Endothelial cell of umbilical vein (primary cell): ENCODE results near the gene URM1. TPM values are rescaled to one million over a fixed set of nuclear protein-coding genes. Genes with fewer than 3 reads are reported as not detected.

Experiments used
- BruUV-seq: library from RNA; stranded (reverse); fragments of 400-500 nt; replicated peaks from 2 replicates; lab custom pipeline; 2021; lab: Mats Ljungman, UMichigan
- CTCF ChIA-PET: fragments of 300-600, 350-600 bp; sonication (Branson Sonifier 250); formaldehyde crosslinking; loops from one replicate; lab custom pipeline; 2021; ENCODE audit warnings: antibody characterized with exemption, inconsistent platforms; lab: Charles Lee
- POLR2A ChIA-PET: fragments of 300-600, 350-600 bp; sonication (Branson Sonifier 250); formaldehyde crosslinking; loops from one replicate; lab custom pipeline; 2021; ENCODE audit warnings: antibody characterized with exemption, inconsistent platforms; lab: Charles Lee
- DNase-seq: peaks from one replicate; pipeline ENCODE4 v3.0.0-alpha.2; 2011; ENCODE audit warnings: low read depth, low spot score
- FAIRE-seq: peaks from 2 replicates; lab custom pipeline; 2011; peaks lifted over from hg19 to GRCh38; lab: Jason Lieb, UNC
- H2AFZ ChIP-seq: 2 replicates; pipeline ENCODE4 v1.6.0; 2012; ENCODE audit warnings: low read depth, low read length, control low read depth, inconsistent platforms
- H3K27ac ChIP-seq: 2 replicates; pipeline ENCODE4 v1.5.1; 2011; ENCODE audit warnings: low read depth, mild to moderate bottlenecking, control low read depth, low read length, moderate library complexity; ENCODE audit not compliant: insufficient read depth
- H3K27me3 ChIP-seq, 2 experiments: 2 replicates each; pipeline versions ENCODE4 v1.6.0 to v1.6.1; 2011; ENCODE audit warnings: low read length in 2 of 2, mixed read lengths in 1 of 2; ENCODE audit not compliant: control insufficient read depth in 2 of 2, insufficient read depth in 2 of 2
- H3K36me3 ChIP-seq, 2 experiments: 2 replicates in 1 of 2; 3 replicates in 1 of 2; pipeline ENCODE4 v1.5.1; 2011; ENCODE audit warnings: low read length in 2 of 2, mild to moderate bottlenecking in 1 of 2, moderate library complexity in 1 of 2; ENCODE audit not compliant: control insufficient read depth in 2 of 2, insufficient read depth in 2 of 2; ENCODE audit errors: extremely low read depth in 1 of 2
- H3K4me1 ChIP-seq: 3 replicates; pipeline ENCODE4 v1.5.1; 2011; ENCODE audit warnings: mild to moderate bottlenecking, low read length; ENCODE audit not compliant: control insufficient read depth, insufficient read depth; ENCODE audit errors: extremely low read depth
- H3K4me2 ChIP-seq: 2 replicates; pipeline ENCODE4 v1.6.1; 2011; ENCODE audit warnings: low read length, control low read depth, mixed read lengths; ENCODE audit not compliant: insufficient read depth
- H3K4me3 ChIP-seq, 3 experiments: fragments of 200-600 bp in 1 of 3; sonication (generic), shearing (Covaris generic) in 1 of 3; replicated peaks in 1 of 3; 2 replicates each; pipeline ENCODE4 v1.5.1; 2011 to 2016; ENCODE audit warnings: control low read depth in 3 of 3, low read length in 3 of 3, mild to moderate bottlenecking in 2 of 3, inconsistent platforms in 1 of 3, low read depth in 1 of 3, moderate library complexity in 1 of 3; ENCODE audit not compliant: insufficient read depth in 1 of 3
- H3K79me2 ChIP-seq: 2 replicates; pipeline ENCODE4 v1.6.0; 2012; ENCODE audit warnings: low read length, inconsistent platforms; ENCODE audit not compliant: control insufficient read depth, insufficient read depth
- H3K9ac ChIP-seq: replicated peaks from 2 replicates; pipeline ENCODE3; 2011; ENCODE audit warnings: low read length, control low read depth; ENCODE audit not compliant: insufficient read depth; ENCODE audit errors: extremely low read depth
- H3K9me1 ChIP-seq: replicated peaks from 3 replicates; pipeline ENCODE4 v1.6.0; 2011; ENCODE audit warnings: mild to moderate bottlenecking, low read length; ENCODE audit not compliant: control insufficient read depth, insufficient read depth; ENCODE audit errors: extremely low read depth
- H3K9me3 ChIP-seq: replicated peaks from 2 replicates; pipeline ENCODE4 v1.5.1; 2012; ENCODE audit warnings: low read length, inconsistent platforms; ENCODE audit not compliant: control insufficient read depth, insufficient read depth
- H4K20me1 ChIP-seq: replicated peaks from 2 replicates; pipeline ENCODE3; 2011; ENCODE audit warnings: mild to moderate bottlenecking, low read length; ENCODE audit not compliant: control insufficient read depth, insufficient read depth; ENCODE audit errors: extremely low read depth
- EZH2 ChIP-seq: IDR thresholded peaks from 2 replicates; pipeline ENCODE4 v1.6.1; 2012; ENCODE audit warnings: borderline replicate concordance, low read depth, mild to moderate bottlenecking, moderate library complexity, low read length, inconsistent platforms; ENCODE audit not compliant: severe bottlenecking
- FOS ChIP-seq: IDR thresholded peaks from 2 replicates; pipeline ENCODE4 v1.6.1; 2011; ENCODE audit warnings: mild to moderate bottlenecking, low read length, moderate library complexity, borderline replicate concordance; ENCODE audit not compliant: insufficient read depth
- GATA2 ChIP-seq: IDR thresholded peaks from 2 replicates; pipeline ENCODE4 v1.7.0; 2011; ENCODE audit warnings: low read depth, mild to moderate bottlenecking, moderate library complexity, mixed read lengths, low read length; ENCODE audit not compliant: insufficient read length, insufficient read depth
- JUN ChIP-seq: IDR thresholded peaks from 2 replicates; pipeline ENCODE4 v1.6.1; 2011; ENCODE audit warnings: borderline replicate concordance, low read depth; ENCODE audit not compliant: insufficient read length, insufficient read depth
- MAX ChIP-seq: IDR thresholded peaks from 2 replicates; pipeline ENCODE4 v1.6.1; 2011; ENCODE audit not compliant: insufficient read depth, insufficient read length
- MYC ChIP-seq: IDR thresholded peaks from one replicate; pipeline ENCODE4 v1.6.1; 2011; ENCODE audit warnings: mild to moderate bottlenecking, low read depth, low read length
- POLR2A ChIP-seq: IDR thresholded peaks from 2 replicates; pipeline ENCODE4 v1.6.1; 2012; ENCODE audit warnings: low read depth, mild to moderate bottlenecking, control low read depth, low read length
- POLR2AphosphoS5 ChIP-seq: IDR thresholded peaks from 2 replicates; pipeline ENCODE4 v1.6.1; 2012; ENCODE audit warnings: low read depth, mild to moderate bottlenecking, control low read depth, low read length, moderate library complexity; ENCODE audit not compliant: insufficient read depth
- dilution Hi-C: fragments of 300-500 bp; cut with MboI; formaldehyde crosslinking; loops from one replicate; pipeline ENCODE4 v1.15.0; 2019; ENCODE audit warnings: low sequenced_read_pairs; ENCODE audit not compliant: extremely low pct_ligation_motif_present
- intact Hi-C: fragments of 100-400 bp; cut with micrococcal nuclease; formaldehyde crosslinking; loops from one replicate; pipeline ENCODE4 v1.10.0; 2022
- polyA plus RNA-seq, 4 experiments: library from polyadenylated mRNA; depleted of rRNA in 3 of 4; stranded (reverse) in 3 of 4; unstranded in 1 of 4; fragments of >200 nt; gene quantifications; 2 replicates each; pipeline versions ENCODE4 v1.2.1 to v1.2.3, GENCODE V29; 2011 to 2012; ENCODE audit warnings: missing spikeins in 1 of 4
- total RNA-seq: library from RNA; stranded (reverse); gene quantifications from 2 replicates; pipeline ENCODE4 v1.2.3, GENCODE V29; 2021
- TF ChIP-seq, protein P1 (sequence below), 2 donors: IDR thresholded peaks; 1 replicate in 1 of 2; 2 replicates in 1 of 2; pipeline ENCODE4 v1.5.1; 2011; ENCODE audit warnings: low read length in 2 of 2, mild to moderate bottlenecking in 2 of 2, moderate library complexity in 2 of 2, control low read depth in 1 of 2, inconsistent platforms in 1 of 2, low read depth in 1 of 2; ENCODE audit not compliant: insufficient read depth in 1 of 2; ENCODE audit errors: extremely low read depth in 1 of 2

The URM1 gene
- total and polyA plus RNA-seq, 2 donors (not counting 3 experiments of a cell fraction or from before 2014, with no cell fraction given): 86.5 to 100 TPM

GRCh38 chr9:128335161-128335560 lies 36.0 kb upstream of the URM1 start:
- intact Hi-C loops: no loop called here
- Histone ChIP-seq H3K27ac (no peak overlapping the region), H3K9ac (no peak overlapping the region), H3K27me3 (no peaks in the 10 kb centered on the region), H3K4me1 (no peaks in the 10 kb centered on the region), H3K36me3 (peaks cover 0 to 8% of the 10 kb centered on the region in 2 experiments), H3K4me2 (no peak overlapping the region), H2AFZ (no peak overlapping the region), H3K4me3 (no peak overlapping the region), H3K9me3 (no peaks in the 10 kb centered on the region), H3K9me1 (no peaks in the 10 kb centered on the region), H4K20me1 (no peaks in the 10 kb centered on the region), H3K79me2 (no peaks in the 10 kb centered on the region)
- DNase-seq (no peak), FAIRE-seq (no peak)
- ChIA-PET CTCF (interaction anchor here (2.8 kb wide), 1 partner anchor 40 kb away, joined by 11 read pairs; no protein-coding TSS in a partner anchor), POLR2A (no interaction called here)
- BruUV-seq: no TSS peak
- dilution Hi-C loops: no loop called here
- TF ChIP-seq MAX (no peak), FOS (no peak), JUN (no peak), POLR2A (no peak), MYC (no peak)
- TF ChIP-seq, protein P1, sequence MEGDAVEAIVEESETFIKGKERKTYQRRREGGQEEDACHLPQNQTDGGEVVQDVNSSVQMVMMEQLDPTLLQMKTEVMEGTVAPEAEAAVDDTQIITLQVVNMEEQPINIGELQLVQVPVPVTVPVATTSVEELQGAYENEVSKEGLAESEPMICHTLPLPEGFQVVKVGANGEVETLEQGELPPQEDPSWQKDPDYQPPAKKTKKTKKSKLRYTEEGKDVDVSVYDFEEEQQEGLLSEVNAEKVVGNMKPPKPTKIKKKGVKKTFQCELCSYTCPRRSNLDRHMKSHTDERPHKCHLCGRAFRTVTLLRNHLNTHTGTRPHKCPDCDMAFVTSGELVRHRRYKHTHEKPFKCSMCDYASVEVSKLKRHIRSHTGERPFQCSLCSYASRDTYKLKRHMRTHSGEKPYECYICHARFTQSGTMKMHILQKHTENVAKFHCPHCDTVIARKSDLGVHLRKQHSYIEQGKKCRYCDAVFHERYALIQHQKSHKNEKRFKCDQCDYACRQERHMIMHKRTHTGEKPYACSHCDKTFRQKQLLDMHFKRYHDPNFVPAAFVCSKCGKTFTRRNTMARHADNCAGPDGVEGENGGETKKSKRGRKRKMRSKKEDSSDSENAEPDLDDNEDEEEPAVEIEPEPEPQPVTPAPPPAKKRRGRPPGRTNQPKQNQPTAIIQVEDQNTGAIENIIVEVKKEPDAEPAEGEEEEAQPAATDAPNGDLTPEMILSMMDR (IDR thresholded peaks at IDR 0.05; ENCODE audit: extremely low read depth in 1 of 2, insufficient read depth in 1 of 2, low read depth in 1 of 2, low read length in 2 of 2): no peak

DNA sequence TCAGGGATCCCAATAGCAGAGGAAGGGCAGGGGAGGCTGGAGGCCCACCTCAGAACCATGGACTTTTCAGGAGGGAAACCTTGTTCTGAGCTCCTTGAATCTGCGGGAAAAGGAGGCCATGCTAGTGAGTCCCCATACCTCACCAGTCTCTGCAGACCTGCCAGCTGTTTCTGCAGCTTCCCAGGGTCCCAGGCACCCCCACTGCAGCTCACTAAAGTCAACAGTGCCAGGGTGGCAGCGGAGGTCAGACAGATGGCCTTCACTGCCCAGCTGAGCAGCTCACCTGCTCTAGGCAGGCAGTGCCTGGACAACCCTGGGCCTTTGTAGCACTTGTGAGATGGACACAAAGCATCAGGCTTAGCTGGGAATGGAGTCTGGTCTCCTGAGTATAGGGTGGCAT lies 35.3 kb upstream of the URM1 start:
- Histone ChIP-seq H3K4me2 (no peak overlapping the region), H3K36me3 (peaks cover 0 to 8% of the 10 kb centered on the region in 2 experiments), H3K9ac (no peak overlapping the region), H2AFZ (no peak overlapping the region), H3K27me3 (no peaks in the 10 kb centered on the region), H4K20me1 (no peaks in the 10 kb centered on the region), H3K27ac (no peak overlapping the region), H3K9me1 (no peaks in the 10 kb centered on the region), H3K4me3 (no peak overlapping the region), H3K9me3 (no peaks in the 10 kb centered on the region), H3K79me2 (peaks cover 2% of the 10 kb centered on the region), H3K4me1 (peaks cover 2% of the 10 kb centered on the region)
- intact Hi-C loops: no loop called here
- TF ChIP-seq EZH2: no peak
- no peak for TF ChIP-seq POLR2A
- no peak for TF ChIP-seq MAX
- TF ChIP-seq, protein P1 (IDR thresholded peaks at IDR 0.05; ENCODE audit: extremely low read depth in 1 of 2, insufficient read depth in 1 of 2, low read depth in 1 of 2, low read length in 2 of 2): no peak
- TF ChIP-seq GATA2: no peak
- TF ChIP-seq POLR2AphosphoS5: no peak
- TF ChIP-seq MYC: no peak
- TF ChIP-seq FOS: no peak
- no peak for TF ChIP-seq JUN
- FAIRE-seq (no peak), DNase-seq (no peak)
- ChIA-PET POLR2A (no interaction called here), CTCF (interaction anchor here (0.6 to 1.5 kb wide), 5 partner anchors 9 to 116 kb away, joined by 3 to 7 read pairs (median 3); no protein-coding TSS in a partner anchor)
- dilution Hi-C loops: no loop called here
- no TSS peak for BruUV-seq
